SHP77 (cell line): ENCODE data around the gene OR2AE1.

Experiments
- DNase-seq, 2 experiments: peaks; one replicate each; lab custom pipeline; 2025; lab: John Stamatoyannopoulos, UW

OR2AE1 gene

DNA sequence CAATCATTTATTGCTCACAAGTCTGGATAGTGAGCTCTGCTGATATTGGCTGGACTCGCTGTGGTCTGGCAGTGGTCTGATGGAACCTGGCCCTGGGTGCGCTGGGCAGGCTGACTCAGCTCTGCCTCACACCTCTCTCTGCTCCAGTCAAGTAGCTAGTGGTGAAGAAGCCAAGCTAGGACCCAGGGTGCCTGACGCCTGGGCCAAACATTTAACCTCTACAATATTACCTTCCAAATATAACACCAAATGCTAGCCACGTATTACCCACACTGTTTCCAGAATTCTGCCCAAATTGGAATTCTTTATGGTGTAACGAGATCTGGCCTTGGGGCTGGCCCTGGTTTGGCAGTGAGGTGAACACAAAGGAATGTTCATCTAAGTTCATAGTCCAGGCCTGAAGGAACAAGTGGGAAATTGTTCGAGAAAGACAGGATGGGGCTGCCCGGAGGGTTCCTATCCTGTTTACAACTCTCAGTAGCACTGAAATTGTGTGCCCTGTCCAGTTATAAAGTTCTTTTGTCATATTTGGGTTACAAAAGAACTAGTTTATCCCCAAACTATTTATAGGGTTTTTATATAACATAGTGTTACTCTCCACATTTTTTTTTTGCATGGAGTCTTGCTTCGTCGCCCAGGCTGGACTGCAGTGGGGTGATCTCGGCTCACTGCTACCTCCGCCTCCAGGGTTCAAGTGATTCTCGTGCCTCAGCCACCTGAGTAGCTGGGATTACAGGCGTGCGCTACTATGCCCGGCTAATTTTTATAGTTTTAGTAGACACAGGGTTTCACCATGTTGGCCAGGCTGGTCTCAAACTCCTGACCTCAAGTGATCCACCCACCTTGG is 16.3 kb downstream of the OR2AE1 start:
- DNase-seq, result no peak

DNA sequence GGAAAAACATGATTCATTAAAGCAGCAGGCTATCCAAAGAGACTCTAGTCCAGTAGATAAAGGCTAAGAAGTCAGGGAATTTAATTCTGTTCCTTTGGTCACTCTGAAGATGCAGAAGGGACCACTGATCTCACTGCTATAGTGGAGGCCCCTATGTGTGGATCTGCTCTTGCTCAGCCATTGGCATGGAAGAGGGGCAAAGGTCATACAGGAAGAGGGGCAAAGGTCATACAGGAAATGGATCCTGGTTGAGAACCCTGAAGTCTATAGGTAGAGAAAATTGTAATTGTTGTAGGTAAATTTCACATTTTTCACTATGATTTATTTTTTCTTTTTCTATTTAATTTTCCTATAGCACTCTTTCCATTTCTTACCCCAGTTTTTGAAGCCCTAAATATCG is 21.6 kb downstream of the OR2AE1 start:
- DNase-seq, result no peak

- DNase-seq, result no peak
Measured at GRCh38 chr7:99848420-99849216, 28.2 kb downstream of the OR2AE1 start.

GRCh38 chr7:99844328-99844727 is 32.5 kb downstream of the OR2AE1 start:
- no peak for DNase-seq

- no peak for DNase-seq
Measured at GRCh38 chr7:99843808-99844207, 33.0 kb downstream of the OR2AE1 start.

GRCh38 chr7:99842926-99843325 is 33.9 kb downstream of the OR2AE1 start:
- no peak for DNase-seq

DNA sequence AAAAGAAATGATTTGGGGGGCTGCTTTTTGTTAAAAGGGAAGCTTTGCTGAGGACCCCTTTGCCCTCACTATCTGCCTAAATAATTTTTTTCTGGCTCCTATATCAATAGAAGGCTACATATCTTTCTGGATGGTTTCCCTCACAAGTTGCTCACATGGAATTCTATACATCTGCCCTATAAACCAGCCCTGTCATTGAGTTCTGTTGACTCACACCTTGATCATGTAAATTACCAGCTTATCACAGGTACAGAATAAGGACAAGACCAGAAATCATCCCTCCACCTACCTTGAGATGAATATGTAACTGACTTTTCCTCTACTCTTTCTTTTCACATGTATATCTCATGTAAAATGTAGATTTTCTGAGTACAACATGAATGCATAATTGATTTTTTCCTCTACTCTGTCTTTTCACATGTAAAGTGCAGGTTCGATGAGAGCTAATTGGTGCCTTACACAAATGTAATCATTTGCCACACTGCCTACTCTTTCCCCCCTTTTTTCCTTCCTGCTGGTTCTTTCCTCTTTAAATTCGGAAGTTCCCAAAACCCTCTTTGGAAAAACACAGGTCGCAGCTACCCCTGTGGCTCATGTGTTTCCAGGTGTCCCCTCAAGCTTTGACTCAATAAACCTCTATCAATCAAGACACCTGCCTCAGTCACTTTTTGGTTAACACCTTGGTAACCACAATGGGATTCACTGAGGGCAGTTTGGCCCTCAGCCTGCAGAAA is 36.5 kb downstream of the OR2AE1 start:
- no peak for DNase-seq

DNA sequence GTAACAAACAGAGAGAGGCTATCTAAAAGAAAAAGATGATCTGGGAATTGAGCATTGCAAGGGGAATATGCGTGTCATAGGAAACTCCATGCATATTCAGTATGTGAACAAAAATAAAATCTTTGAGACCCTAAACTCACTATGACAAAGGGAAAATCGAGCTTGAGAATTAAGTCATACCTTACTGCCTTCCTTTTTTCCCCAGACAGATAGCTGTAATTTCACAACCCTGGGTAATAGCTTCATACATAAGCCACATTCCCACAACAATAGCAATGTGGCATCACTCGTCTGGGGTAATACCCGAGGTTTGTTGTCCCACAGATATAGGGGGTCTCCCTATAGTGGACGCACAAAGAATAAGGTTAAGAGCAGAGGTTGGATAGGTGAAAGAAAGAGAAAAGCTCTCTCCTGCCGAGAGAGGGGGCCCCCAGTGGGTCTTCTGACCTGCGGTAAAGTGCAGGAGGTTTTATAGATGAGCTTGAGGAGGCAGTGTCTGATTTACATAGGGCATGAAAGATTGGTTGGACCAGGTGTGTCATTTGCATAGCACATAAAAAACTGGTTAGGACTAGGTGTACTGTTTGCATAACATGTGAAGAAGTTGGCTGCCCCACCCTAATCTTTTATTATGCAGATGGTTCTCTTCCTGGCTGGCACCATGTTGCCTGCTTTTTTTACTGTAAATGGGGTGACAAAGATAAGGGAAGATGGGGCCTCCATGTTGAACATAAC is 37.4 kb downstream of the OR2AE1 start:
- DNase-seq, result no peak

GRCh38 chr7:99837649-99838361 is 39.0 kb downstream of the OR2AE1 start:
- DNase-seq, result no peak

DNA sequence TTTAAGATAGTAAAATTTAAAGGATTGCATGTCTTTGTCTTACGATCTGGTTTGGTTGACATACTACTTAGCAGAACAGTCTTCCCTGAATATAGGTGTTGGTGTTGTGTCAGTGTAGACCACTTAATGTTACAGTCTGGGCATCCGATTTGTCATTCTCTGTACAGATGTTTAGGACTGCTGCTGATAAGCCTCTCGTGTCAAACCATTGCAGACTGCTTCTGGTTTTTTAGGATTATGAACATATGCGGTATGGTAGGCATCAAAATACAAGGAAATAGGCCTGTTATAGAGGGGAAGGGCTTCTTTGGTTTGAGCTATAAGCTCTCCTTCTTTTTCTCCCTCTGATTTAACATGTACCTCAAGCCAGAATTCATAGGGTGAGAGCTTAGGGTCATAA is 41.6 kb downstream of the OR2AE1 start:
- no peak for DNase-seq

- DNase-seq, result no peak
Measured at GRCh38 chr7:99834382-99834781, 42.5 kb downstream of the OR2AE1 start.

DNA sequence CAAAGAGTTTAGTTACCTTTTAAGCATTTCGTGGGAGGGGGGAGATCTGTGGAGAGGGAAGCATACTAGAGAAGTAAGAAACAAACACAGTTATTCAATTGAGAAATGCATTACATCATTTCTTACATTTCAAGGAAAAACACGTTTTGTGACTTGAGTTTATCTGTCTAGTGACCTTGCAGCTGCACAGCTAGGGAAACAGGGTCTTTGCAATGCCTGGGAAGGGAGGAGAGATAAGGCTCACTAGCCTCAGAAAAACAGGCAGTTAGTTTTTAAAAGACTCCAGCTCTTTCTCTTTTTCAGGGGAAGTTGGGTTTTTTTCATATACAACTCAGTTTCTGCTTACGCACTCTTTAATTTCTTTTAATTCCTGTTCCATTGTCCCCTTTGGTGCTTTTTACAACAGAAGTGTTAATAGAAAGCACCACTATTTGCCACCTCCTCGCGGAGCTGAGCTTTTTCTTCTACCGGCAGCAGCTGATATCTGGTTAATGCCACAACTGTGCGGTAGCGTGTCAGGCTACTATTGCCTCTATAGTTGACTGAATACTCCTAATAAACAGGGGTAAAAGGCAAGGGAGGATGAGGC is 43.5 kb downstream of the OR2AE1 start:
- no peak for DNase-seq

- no peak for DNase-seq
Measured at GRCh38 chr7:99831595-99831994, 45.2 kb downstream of the OR2AE1 start.

- no peak for DNase-seq
Measured at GRCh38 chr7:99829524-99830160, 47.2 kb downstream of the OR2AE1 start.

GRCh38 chr7:99828811-99829210 is 48.0 kb downstream of the OR2AE1 start:
- DNase-seq, result no peak

DNA sequence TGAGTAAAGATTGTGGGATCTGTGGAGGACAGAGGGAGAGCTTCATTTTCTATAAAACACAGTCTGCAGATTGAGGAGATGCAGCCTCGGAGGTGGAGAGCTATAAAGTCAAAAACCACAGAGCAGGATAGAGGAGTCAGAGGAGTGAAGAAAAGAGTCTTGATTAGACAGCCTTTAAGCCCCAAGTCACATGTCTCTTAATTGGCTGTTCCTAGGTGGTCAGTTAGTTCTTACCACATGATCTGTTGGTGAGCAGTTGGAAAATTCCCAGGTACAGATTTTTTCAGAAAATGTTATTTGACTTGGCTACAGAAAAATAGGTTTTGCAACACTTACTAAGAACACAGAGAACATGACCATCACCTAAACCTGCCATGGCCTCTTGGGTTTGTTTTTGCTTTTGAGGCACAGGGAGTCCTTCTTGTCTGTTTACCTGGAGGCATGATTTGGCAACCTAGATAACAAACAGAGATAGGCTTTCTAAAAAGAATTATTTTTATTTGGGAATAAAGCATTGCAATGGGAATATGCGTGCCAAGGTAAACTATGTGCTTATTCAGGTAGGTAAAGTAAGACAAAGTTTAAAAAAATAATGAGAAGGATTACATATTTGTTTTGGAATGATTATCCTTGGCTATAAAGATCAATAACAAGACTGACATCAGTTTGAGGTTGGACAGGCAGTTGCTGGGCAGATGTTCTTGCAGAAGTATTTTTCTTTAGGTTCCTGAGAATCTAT is 49.6 kb downstream of the OR2AE1 start:
- no peak for DNase-seq
